OCI-LY3 (cell line): Measurements from ENCODE around the gene TSPAN7.

Experiments
- CTCF ChIP-seq: fragments of 200-600, 300-600 bp; sonication (generic); IDR thresholded peaks from 2 replicates; pipeline ENCODE4 v1.5.1; 2014; ENCODE audit warnings: antibody characterized with exemption, low read length, low read depth
- EZH2phosphoT487 ChIP-seq: fragments of 200-600 bp; shearing (Covaris generic); IDR thresholded peaks from 2 replicates; pipeline ENCODE4 v1.6.1; 2018; ENCODE audit warnings: antibody characterized with exemption, mixed run types, low read depth

- TF ChIP-seq CTCF (no peak), EZH2phosphoT487 (no peak)
These were observed 77.7 kb downstream of the TSPAN7 start for GRCh38 chrX:38638952-38639529.
